GM19351 (cell line): ENCODE results near the gene BICC1.

ENCODE experiments used
- ATAC-seq: cut with Tn5 transposase; IDR thresholded peaks from one replicate; pipeline ENCODE4 v1.9.1; 2021; ENCODE audit warnings: mild to moderate bottlenecking, moderate library complexity; ENCODE audit not compliant: unreplicated experiment

BICC1 gene

GRCh38 chr10:58560068-58560467 lies 47.4 kb downstream of the BICC1 start:
- ATAC-seq: no peak

- no peak for ATAC-seq
Measured at GRCh38 chr10:58565271-58565670, 52.6 kb downstream of the BICC1 start.

- no peak for ATAC-seq
Measured at GRCh38 chr10:58567652-58568051, 55.0 kb downstream of the BICC1 start.

GRCh38 chr10:58568428-58568935 lies 55.8 kb downstream of the BICC1 start:
- no peak for ATAC-seq

- ATAC-seq: no peak
Measured at GRCh38 chr10:58570307-58570723, 57.6 kb downstream of the BICC1 start.

- no peak for ATAC-seq
Measured at GRCh38 chr10:58570979-58571378, 58.3 kb downstream of the BICC1 start.

- ATAC-seq: no peak
Measured at GRCh38 chr10:58573144-58573543, 60.5 kb downstream of the BICC1 start.

- no peak for ATAC-seq
Measured at GRCh38 chr10:58574058-58574457, 61.4 kb downstream of the BICC1 start.

GRCh38 chr10:58575491-58575890 lies 62.8 kb downstream of the BICC1 start:
- no peak for ATAC-seq

GRCh38 chr10:58576751-58577436 lies 64.2 kb downstream of the BICC1 start:
- no peak for ATAC-seq

- ATAC-seq: no peak
Measured at GRCh38 chr10:58577437-58577777, 64.7 kb downstream of the BICC1 start.

GRCh38 chr10:58578366-58578765 lies 65.7 kb downstream of the BICC1 start:
- no peak for ATAC-seq

- ATAC-seq: no peak
Measured at GRCh38 chr10:58579011-58579655, 66.5 kb downstream of the BICC1 start.

GRCh38 chr10:58582045-58582444 lies 69.4 kb downstream of the BICC1 start:
- no peak for ATAC-seq

GRCh38 chr10:58585435-58585834 lies 72.8 kb downstream of the BICC1 start:
- no peak for ATAC-seq

GRCh38 chr10:58586282-58587245 lies 73.9 kb downstream of the BICC1 start:
- ATAC-seq: no peak

GRCh38 chr10:58587676-58588075 lies 75.0 kb downstream of the BICC1 start:
- ATAC-seq: no peak

GRCh38 chr10:58588673-58589265 lies 76.1 kb downstream of the BICC1 start:
- ATAC-seq: no peak

- ATAC-seq: no peak
Measured at GRCh38 chr10:58590152-58590840, 77.6 kb downstream of the BICC1 start.

GRCh38 chr10:58590924-58591323 lies 78.3 kb downstream of the BICC1 start:
- ATAC-seq: no peak
